ENCODE measurements around the gene SGCG. TPM values are rescaled to one million over a fixed set of nuclear protein-coding genes. Genes with fewer than 3 reads are reported as not detected.

The SGCG gene
- total and polyA plus RNA-seq, 2 of the 4 experiments (the other 2 are of a cell fraction): under 0.01 TPM; not detected in 1

GRCh38 chr13:23267571-23267970 is 86.8 kb downstream of the SGCG start:
- no peak for ATAC-seq (ENCODE audit: low read depth)

More at GRCh38 chr13:23267571-23267970, 86.8 kb downstream of the SGCG start:
- Histone ChIP-seq H3K27me3 (ENCODE audit: control insufficient read depth, insufficient read depth, low read length) (peaks cover 4% of the 10 kb centered on the region), H2AK5ac (ENCODE audit: low read depth, low read length) (no peak overlapping the region), H3K23ac (ENCODE audit: low read depth, low read length) (no peak overlapping the region), H4K91ac (ENCODE audit: insufficient read depth, low read depth, low read length) (no peak overlapping the region), H2AFZ (replicated peaks; ENCODE audit: low read length, poor library complexity) (no peak overlapping the region), H3K18ac (ENCODE audit: low read depth, low read length) (no peak overlapping the region), H3K4me3 (ENCODE audit: insufficient read depth, low read depth, low read length) (no peak overlapping the region), H2BK5ac (ENCODE audit: low read depth, low read length, poor library complexity, severe bottlenecking) (no peak overlapping the region), H2BK15ac (ENCODE audit: low read depth, low read length) (no peak overlapping the region), H4K8ac (ENCODE audit: low read depth in 2 of 2, low read length in 2 of 2) (no peak overlapping the region), H3K36me3 (ENCODE audit: control insufficient read depth, insufficient read depth, low read length) (no peaks in the 10 kb centered on the region), H2BK20ac (ENCODE audit: low read depth, low read length) (no peak overlapping the region), H4K5ac (ENCODE audit: low read depth, low read length) (no peak overlapping the region), H3K9me1 (ENCODE audit: insufficient read depth, low read length) (no peaks in the 10 kb centered on the region), H3K9me3 (ENCODE audit: control insufficient read depth, insufficient read depth, low read length) (no peaks in the 10 kb centered on the region), H3K27ac (ENCODE audit: insufficient read depth, low read length) (no peak overlapping the region), H3K4me2 (ENCODE audit: low read depth, low read length) (no peak overlapping the region), H2AK9ac (replicated peaks; ENCODE audit: low read depth, low read length, poor library complexity) (no peak overlapping the region), H3K14ac (replicated peaks; ENCODE audit: low read depth, low read length) (no peak overlapping the region), H4K20me1 (ENCODE audit: insufficient read depth, low read length) (no peaks in the 10 kb centered on the region), H3K9ac (ENCODE audit: low read depth, low read length) (no peak overlapping the region), H2BK120ac (ENCODE audit: low read depth, low read length) (no peak overlapping the region), H3K4me1 (ENCODE audit: control insufficient read depth, insufficient read depth, low read length) (no peaks in the 10 kb centered on the region), H3K56ac (ENCODE audit: extremely low read depth, insufficient read depth, low read length) (no peak overlapping the region), H3K79me1 (ENCODE audit: low read depth in 1 of 2, low read length in 2 of 2) (no peaks in the 10 kb centered on the region), H3K4ac (ENCODE audit: low read depth, low read length) (no peak overlapping the region)
- intact Hi-C loops (cut with micrococcal nuclease) (no loop called here), in situ Hi-C loops (cut with MboI; ENCODE audit: low sequenced_read_pairs) (no loop called here), dilution Hi-C loops (cut with HindIII; ENCODE audit: low sequenced_read_pairs, unreplicated experiment) (no loop called here)
- CTCF ChIA-PET: no interaction called here
- no peak for DNase-seq
- no TSS peak for BruUV-seq (replicated peaks)
- TF ChIP-seq CHD1 (IDR thresholded peaks at IDR 0.05; ENCODE audit: low read depth, low read length) (no peak), NFE2L2 (IDR thresholded peaks at IDR 0.05; ENCODE audit: low read depth, low read length) (no peak), USF2 (IDR thresholded peaks at IDR 0.05; ENCODE audit: low read depth, low read length) (no peak), POLR2A (IDR thresholded peaks at IDR 0.05; ENCODE audit: low read depth, low read length) (no peak), MAZ (IDR thresholded peaks at IDR 0.05; ENCODE audit: borderline replicate concordance, low read depth, low read length) (no peak), RFX5 (IDR thresholded peaks at IDR 0.05; ENCODE audit: low read depth, low read length) (no peak), ELK1 (IDR thresholded peaks at IDR 0.05; ENCODE audit: borderline replicate concordance, low read depth, low read length) (no peak), MAFK (IDR thresholded peaks at IDR 0.05; ENCODE audit: low read depth, low read length) (no peak), RAD21 (IDR thresholded peaks at IDR 0.05; ENCODE audit: low read length) (no peak)
- WGBS, 2 experiments (ENCODE audit: extremely low coverage in 2 of 2, insufficient read length in 1 of 2): no CpG with 5 or more reads among the region's 4 CpGs
- POLR2A ChIA-PET (ENCODE audit: unreplicated experiment): no interaction called here
